DMS79 (cell line): ENCODE measurements around the gene GOLGA8M.
"Not testable (repeated sequence)": the region's sequence is repeated elsewhere in the genome, so short reads cannot be mapped to it uniquely, and the experiment has no call there.

ENCODE experiments used
- DNase-seq: peaks from one replicate; lab custom pipeline; 2025; lab: John Stamatoyannopoulos, UW

Gene GOLGA8M

GRCh38 chr15:28712270-28712669 is at the start of gene GOLGA8M:
Gene GOLGA8M, minus strand, starts transcription at chr15:28712421. Its CDS starts 98 bp downstream, at chr15:28712323.
- not testable (repeated sequence) for DNase-seq

- DNase-seq = not testable (repeated sequence)
Observed at GRCh38 chr15:28742890-28743289, 30.7 kb upstream of the GOLGA8M start.

GRCh38 chr15:28738590-28739292 is 26.5 kb upstream of the GOLGA8M start:
- not testable (repeated sequence) for DNase-seq

GRCh38 chr15:28738200-28738561 is 26.0 kb upstream of the GOLGA8M start:
- not testable (repeated sequence) for DNase-seq

- not testable (repeated sequence) for DNase-seq
Observed at GRCh38 chr15:28737521-28738199, 25.4 kb upstream of the GOLGA8M start.

GRCh38 chr15:28728061-28728460 is 15.8 kb upstream of the GOLGA8M start:
- not testable (repeated sequence) for DNase-seq

GRCh38 chr15:28727026-28727425 is 14.8 kb upstream of the GOLGA8M start:
- not testable (repeated sequence) for DNase-seq

- DNase-seq = no peak
Observed at GRCh38 chr15:28726102-28726501, 13.9 kb upstream of the GOLGA8M start.

GRCh38 chr15:28725556-28725955 is 13.3 kb upstream of the GOLGA8M start:
- no peak for DNase-seq

- DNase-seq = not testable (repeated sequence)
Observed at GRCh38 chr15:28723986-28724385, 11.8 kb upstream of the GOLGA8M start.

GRCh38 chr15:28719626-28720025 is 7.4 kb upstream of the GOLGA8M start:
- DNase-seq = not testable (repeated sequence)

GRCh38 chr15:28718576-28718975 is 6.4 kb upstream of the GOLGA8M start:
- not testable (repeated sequence) for DNase-seq

GRCh38 chr15:28714176-28714575 is 2.0 kb upstream of the GOLGA8M start:
- not testable (repeated sequence) for DNase-seq

GRCh38 chr15:28703927-28704326 is 8.3 kb downstream of the GOLGA8M start:
- DNase-seq = not testable (repeated sequence)

GRCh38 chr15:28702427-28702826 is 9.8 kb downstream of the GOLGA8M start:
- DNase-seq = not testable (repeated sequence)

- not testable (repeated sequence) for DNase-seq
Observed at GRCh38 chr15:28694006-28694751, 18.0 kb downstream of the GOLGA8M start.

GRCh38 chr15:28693021-28693420 is 19.2 kb downstream of the GOLGA8M start:
- DNase-seq = not testable (repeated sequence)

GRCh38 chr15:28673533-28673932 is 38.7 kb downstream of the GOLGA8M start:
- DNase-seq = not testable (repeated sequence)

GRCh38 chr15:28672122-28672521 is 40.1 kb downstream of the GOLGA8M start:
- DNase-seq = not testable (repeated sequence)

- not testable (repeated sequence) for DNase-seq
Observed at GRCh38 chr15:28666402-28666801, 45.8 kb downstream of the GOLGA8M start.

- not testable (repeated sequence) for DNase-seq
Observed at GRCh38 chr15:28664575-28664974, 47.6 kb downstream of the GOLGA8M start.

GRCh38 chr15:28663717-28664116 is 48.5 kb downstream of the GOLGA8M start:
- DNase-seq = not testable (repeated sequence)
